Measurements from ENCODE around the gene ROBO1. TPM values are rescaled to one million over a fixed set of nuclear protein-coding genes. Genes with fewer than 3 reads are reported as not detected.

The ROBO1 gene
- total RNA-seq, 1 experiment from 2014 or later, result 35.5 TPM

DNA sequence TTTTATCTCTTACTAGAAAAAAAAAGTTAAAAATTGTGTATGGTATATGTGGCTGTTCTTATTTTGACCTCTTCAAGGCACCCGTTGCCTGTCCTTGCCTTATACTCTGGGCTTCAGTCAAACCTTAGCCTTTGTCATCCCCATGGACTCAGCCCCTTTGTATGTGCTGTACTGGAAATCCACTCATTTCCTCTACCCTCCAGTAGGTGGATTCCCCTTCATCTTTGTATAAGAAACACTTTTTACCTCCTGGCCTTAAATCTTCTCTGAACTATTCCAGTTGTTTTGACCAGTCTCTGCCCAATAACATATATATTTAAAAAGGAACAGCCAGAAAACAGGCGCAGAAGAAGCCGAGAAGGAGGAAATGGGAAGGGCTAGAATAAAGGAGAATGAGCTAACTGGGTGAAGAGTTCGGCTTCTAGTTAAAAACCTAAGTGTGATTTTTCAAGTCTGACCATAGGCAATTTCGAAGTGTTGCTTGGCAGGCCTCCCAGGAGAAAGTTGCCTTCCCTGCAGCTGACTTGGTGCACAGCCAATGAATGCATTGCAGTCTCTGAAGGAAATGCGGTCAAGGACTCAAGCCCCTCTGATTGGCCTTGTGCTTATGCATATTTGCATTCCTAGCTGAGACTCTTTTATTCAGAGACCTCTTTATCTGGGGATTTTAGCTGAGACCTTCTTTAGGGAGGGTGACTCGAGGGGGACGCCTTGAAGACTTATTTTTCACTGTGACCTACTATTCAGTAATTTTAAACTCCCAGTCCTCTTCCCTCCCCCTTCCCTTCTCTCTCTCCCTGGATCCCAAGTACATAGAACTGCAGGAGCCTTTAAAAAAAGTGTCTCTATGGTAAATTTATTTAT lies 277.4 kb downstream of the ROBO1 start:
- no peak overlapping the region for H3K4me2 ChIP-seq (ENCODE audit: low read length)
- peak; percentile 57; the same call in 1 of the 2 replicates for ATAC-seq
- H4K20me1 ChIP-seq (ENCODE audit: low read length), result no peaks in the 10 kb centered on the region
- 0 out of 2 replicates have a peak, but pooled peaks cover 7% of the 10 kb centered on the region for H3K27me3 ChIP-seq (ENCODE audit: low read length)
- no peaks in the 10 kb centered on the region for H3K9me2 ChIP-seq (replicated peaks; ENCODE audit: low read length)
- no peaks in the 10 kb centered on the region for H3K79me2 ChIP-seq (ENCODE audit: low read length)
- DNase-seq, result no peak
- ChIA-PET CTCF (no interaction called here), POLR2A (ENCODE audit: unreplicated experiment) (no interaction called here)
- BruUV-seq (replicated peaks), result no TSS peak
- no peaks in the 10 kb centered on the region for H3K4me1 ChIP-seq (ENCODE audit: insufficient read depth, low read length)
- no peaks in the 10 kb centered on the region for H3K9me3 ChIP-seq (ENCODE audit: low read length)
- H3K27ac ChIP-seq (ENCODE audit: low read length), result no peak overlapping the region
- H3K4me3 ChIP-seq (ENCODE audit: low read length), result no peak overlapping the region
- no peak overlapping the region for H3K9ac ChIP-seq (ENCODE audit: low read length)
- TF ChIP-seq EZH2 (IDR thresholded peaks at IDR 0.05; ENCODE audit: low read length, unreplicated experiment), result no peak
- TF ChIP-seq EZH2phosphoT487 (IDR thresholded peaks at IDR 0.05; ENCODE audit: borderline replicate concordance, low read length), result no peak
- TF ChIP-seq, protein P1, sequence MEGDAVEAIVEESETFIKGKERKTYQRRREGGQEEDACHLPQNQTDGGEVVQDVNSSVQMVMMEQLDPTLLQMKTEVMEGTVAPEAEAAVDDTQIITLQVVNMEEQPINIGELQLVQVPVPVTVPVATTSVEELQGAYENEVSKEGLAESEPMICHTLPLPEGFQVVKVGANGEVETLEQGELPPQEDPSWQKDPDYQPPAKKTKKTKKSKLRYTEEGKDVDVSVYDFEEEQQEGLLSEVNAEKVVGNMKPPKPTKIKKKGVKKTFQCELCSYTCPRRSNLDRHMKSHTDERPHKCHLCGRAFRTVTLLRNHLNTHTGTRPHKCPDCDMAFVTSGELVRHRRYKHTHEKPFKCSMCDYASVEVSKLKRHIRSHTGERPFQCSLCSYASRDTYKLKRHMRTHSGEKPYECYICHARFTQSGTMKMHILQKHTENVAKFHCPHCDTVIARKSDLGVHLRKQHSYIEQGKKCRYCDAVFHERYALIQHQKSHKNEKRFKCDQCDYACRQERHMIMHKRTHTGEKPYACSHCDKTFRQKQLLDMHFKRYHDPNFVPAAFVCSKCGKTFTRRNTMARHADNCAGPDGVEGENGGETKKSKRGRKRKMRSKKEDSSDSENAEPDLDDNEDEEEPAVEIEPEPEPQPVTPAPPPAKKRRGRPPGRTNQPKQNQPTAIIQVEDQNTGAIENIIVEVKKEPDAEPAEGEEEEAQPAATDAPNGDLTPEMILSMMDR (conservative IDR thresholded peaks at IDR 0.05; ENCODE audit: low read depth, low read length), result peak; percentile 44
- H2AFZ ChIP-seq (ENCODE audit: low read length), result no peak overlapping the region
- intact Hi-C loops (cut with micrococcal nuclease), result loop anchor here (10.0 kb wide), 1 partner anchor 826 kb away; no protein-coding TSS in a partner anchor
- H3F3A ChIP-seq (ENCODE audit: low read length, unreplicated experiment), result no peaks in the 10 kb centered on the region
- no peaks in the 10 kb centered on the region for H3K36me3 ChIP-seq (ENCODE audit: low read depth, low read length)

GRCh38 chr3:79488407-79488806 lies 279.4 kb downstream of the ROBO1 start:
- Histone ChIP-seq H3K9ac (ENCODE audit: low read length) (no peak overlapping the region), H3K4me3 (ENCODE audit: low read length) (no peak overlapping the region), H3F3A (ENCODE audit: low read length, unreplicated experiment) (no peaks in the 10 kb centered on the region), H3K9me2 (replicated peaks; ENCODE audit: low read length) (no peaks in the 10 kb centered on the region), H3K4me1 (ENCODE audit: insufficient read depth, low read length) (no peaks in the 10 kb centered on the region), H3K36me3 (ENCODE audit: low read depth, low read length) (no peaks in the 10 kb centered on the region), H3K9me3 (ENCODE audit: low read length) (no peaks in the 10 kb centered on the region), H3K4me2 (ENCODE audit: low read length) (no peak overlapping the region), H3K79me2 (ENCODE audit: low read length) (no peaks in the 10 kb centered on the region), H3K27ac (ENCODE audit: low read length) (no peak overlapping the region), H4K20me1 (ENCODE audit: low read length) (no peaks in the 10 kb centered on the region), H3K27me3 (ENCODE audit: low read length) (0 out of 2 replicates have a peak, but pooled peaks cover 7% of the 10 kb centered on the region), H2AFZ (ENCODE audit: low read length) (no peak overlapping the region)
- POLR2A ChIA-PET (ENCODE audit: unreplicated experiment), result no interaction called here
- CTCF ChIA-PET, result no interaction called here
- no peak for DNase-seq
- intact Hi-C loops (cut with micrococcal nuclease), result no loop called here
- no peak for ATAC-seq
- TF ChIP-seq EZH2phosphoT487 (IDR thresholded peaks at IDR 0.05; ENCODE audit: borderline replicate concordance, low read length) (no peak), EZH2 (IDR thresholded peaks at IDR 0.05; ENCODE audit: low read length, unreplicated experiment) (no peak)
- TF ChIP-seq, protein P1 (conservative IDR thresholded peaks at IDR 0.05; ENCODE audit: low read depth, low read length), result no peak
- BruUV-seq (replicated peaks), result no TSS peak

- Histone ChIP-seq H3F3A (ENCODE audit: low read length, unreplicated experiment) (no peaks in the 10 kb centered on the region), H3K9me2 (replicated peaks; ENCODE audit: low read length) (no peaks in the 10 kb centered on the region), H3K36me3 (ENCODE audit: low read depth, low read length) (no peaks in the 10 kb centered on the region), H3K4me2 (ENCODE audit: low read length) (no peak overlapping the region), H3K4me1 (ENCODE audit: insufficient read depth, low read length) (no peaks in the 10 kb centered on the region), H3K9ac (ENCODE audit: low read length) (no peak overlapping the region), H3K27me3 (ENCODE audit: low read length) (no peaks in the 10 kb centered on the region), H3K27ac (ENCODE audit: low read length) (no peak overlapping the region), H3K9me3 (ENCODE audit: low read length) (no peaks in the 10 kb centered on the region), H2AFZ (ENCODE audit: low read length) (no peak overlapping the region), H3K79me2 (ENCODE audit: low read length) (no peaks in the 10 kb centered on the region), H4K20me1 (ENCODE audit: low read length) (no peaks in the 10 kb centered on the region), H3K4me3 (ENCODE audit: low read length) (no peak overlapping the region)
- CTCF ChIA-PET, result no interaction called here
- intact Hi-C loops (cut with micrococcal nuclease), result no loop called here
- BruUV-seq (replicated peaks), result no TSS peak
- ATAC-seq (no peak), DNase-seq (no peak)
- TF ChIP-seq, protein P1 (conservative IDR thresholded peaks at IDR 0.05; ENCODE audit: low read depth, low read length), result no peak
- TF ChIP-seq EZH2phosphoT487 (IDR thresholded peaks at IDR 0.05; ENCODE audit: borderline replicate concordance, low read length) (no peak), EZH2 (IDR thresholded peaks at IDR 0.05; ENCODE audit: low read length, unreplicated experiment) (no peak)
- POLR2A ChIA-PET (ENCODE audit: unreplicated experiment), result no interaction called here
Observed at GRCh38 chr3:79480746-79481145, 287.1 kb downstream of the ROBO1 start.

Data from PC-3 (cell line).